SKM-1 treated with dmso at 0.1 percent for 144 hours (cell line): ENCODE measurements around the gene ATG7.
"Not testable (repeated sequence)": the region's sequence is repeated elsewhere in the genome, so short reads cannot be mapped to it uniquely, and the experiment has no call there.

Experiments used
- DNase-seq: peaks from one replicate; lab custom pipeline; 2025; ENCODE audit not compliant: unreplicated experiment; lab: John Stamatoyannopoulos, UW

ATG7 gene

DNA sequence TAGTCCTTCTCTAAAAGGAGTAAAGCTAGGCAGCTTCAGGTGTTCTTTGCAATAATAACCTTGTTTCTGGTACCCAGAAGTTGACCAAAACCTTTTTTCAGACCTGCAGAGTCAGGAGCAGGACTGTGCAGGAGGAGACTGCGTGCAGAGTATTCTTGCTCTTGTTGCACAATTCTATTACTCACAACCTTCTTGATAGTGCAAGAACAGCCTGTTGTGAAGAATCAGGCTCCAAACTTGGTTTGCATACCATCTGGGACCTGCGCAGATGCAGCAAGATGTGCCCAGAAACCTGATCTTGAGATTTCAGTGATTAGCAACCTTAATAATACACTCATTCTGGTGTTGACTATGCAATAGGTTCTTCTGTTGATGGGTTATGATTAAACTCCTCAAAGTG, 111.9 kb downstream of the ATG7 start:
- DNase-seq, result no peak

GRCh38 chr3:11385326-11385725, 113.1 kb downstream of the ATG7 start:
- no peak for DNase-seq

DNA sequence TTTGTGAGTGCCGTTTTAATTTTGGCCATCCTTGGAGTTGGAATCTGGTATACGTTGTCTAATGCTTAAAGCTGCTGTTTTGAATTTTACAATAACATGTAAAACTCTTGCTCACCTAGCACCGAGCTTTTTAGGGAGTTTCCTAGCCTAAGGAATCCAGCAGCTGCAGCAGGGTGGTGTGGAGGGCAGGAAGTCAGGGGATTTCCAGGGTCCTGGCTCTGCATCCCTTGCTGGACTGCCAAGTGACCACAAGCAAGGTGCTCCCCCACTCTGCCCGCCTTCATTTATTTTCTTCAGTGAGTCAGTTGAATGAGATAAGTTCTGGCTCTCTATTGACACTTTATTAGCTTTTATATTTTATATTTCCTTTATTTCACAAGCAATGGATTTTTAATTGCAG, 113.7 kb downstream of the ATG7 start:
- DNase-seq, result no peak

- no peak for DNase-seq
These were observed 114.4 kb downstream of the ATG7 start for GRCh38 chr3:11386465-11387113.

DNA sequence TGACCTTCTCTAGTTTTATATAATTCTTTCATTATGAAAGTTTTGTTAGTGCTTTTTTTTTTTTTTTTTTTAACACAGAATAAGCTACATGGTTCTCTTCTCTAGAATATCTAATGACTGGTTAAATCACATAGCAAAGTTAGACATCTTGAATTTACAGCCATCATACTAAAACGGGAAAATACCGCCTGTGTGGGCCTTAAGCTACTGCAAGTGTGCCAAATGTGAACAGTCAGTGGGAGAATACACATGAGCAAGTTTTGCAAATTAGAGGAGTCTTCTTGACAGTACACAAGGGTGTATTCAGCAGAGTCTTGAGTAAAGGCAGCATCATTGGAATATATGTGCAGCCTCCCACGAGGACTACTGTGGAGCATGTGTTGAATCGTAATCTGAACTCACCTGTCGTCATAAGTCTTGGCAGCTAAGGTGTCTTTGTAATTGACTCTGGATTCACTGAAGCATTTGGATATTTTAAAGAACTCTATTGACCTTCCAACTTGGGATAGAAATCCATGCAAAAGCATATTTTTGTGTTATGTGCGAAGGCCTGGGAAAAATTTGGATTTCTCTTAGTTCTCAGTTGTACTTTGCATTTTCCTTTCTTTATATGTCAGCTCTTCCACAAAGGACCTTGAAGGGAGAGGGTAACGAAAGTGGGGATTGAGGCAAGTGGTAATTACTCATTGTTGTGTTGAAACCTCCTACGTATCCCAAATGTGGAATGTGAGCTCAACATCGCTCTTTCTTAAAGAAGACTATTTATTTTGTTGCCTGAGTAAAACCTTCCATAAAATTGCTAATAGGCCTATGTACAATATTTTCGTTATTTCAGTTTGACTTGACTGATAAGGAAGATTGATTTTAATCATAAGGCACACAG, 117.4 kb downstream of the ATG7 start:
- DNase-seq, result no peak

DNA sequence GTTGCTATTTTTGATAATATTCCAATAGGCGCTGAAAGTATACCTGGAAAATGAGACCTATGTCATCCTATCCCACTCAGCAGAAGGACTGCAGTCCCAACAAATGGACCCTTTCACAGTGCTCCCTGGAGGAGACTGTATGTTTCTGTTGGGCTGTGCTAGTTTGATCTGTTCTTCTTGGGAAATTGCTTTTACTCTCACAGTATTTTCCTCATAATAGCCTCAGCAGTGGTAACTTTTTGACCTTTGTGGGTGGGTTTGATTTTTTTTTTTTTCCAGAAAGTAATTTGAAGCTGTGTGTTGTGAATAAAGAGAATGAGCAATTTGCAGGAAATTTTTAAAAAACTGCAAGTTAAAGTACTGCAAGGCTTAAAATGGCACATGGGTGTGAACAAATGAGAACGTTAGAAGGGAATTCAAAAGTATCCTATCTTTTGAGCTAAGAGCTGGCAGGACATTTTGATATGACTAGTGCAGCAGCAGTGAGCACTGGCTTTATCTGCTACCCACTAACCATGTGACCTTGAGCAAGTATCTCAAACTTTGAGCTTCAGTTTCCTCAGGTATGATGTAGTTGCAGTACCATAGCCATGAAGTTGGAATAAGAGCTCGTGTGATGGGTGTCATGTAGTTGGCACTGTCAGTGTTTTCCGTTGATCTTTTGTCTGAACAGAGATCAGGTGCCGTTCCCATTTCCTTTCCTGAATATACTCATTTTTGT, 118.4 kb downstream of the ATG7 start:
- no peak for DNase-seq

- no peak for DNase-seq
These were observed 119.1 kb downstream of the ATG7 start for GRCh38 chr3:11391174-11391879.

GRCh38 chr3:11392014-11392859, 120.0 kb downstream of the ATG7 start:
- DNase-seq, result no peak

DNA sequence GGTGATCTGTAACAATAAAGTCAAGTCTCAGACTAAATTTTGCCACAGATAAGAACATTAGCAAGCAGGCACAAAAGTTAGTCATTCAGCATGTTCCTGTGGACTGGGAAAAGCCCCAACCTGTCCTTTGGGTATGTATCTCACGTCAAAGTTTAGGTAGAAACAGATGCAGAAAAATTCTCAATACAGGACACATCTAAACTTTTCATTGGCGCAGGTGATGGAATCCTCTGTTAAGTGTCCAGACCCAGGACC, 120.6 kb downstream of the ATG7 start:
- no peak for DNase-seq

- no peak for DNase-seq
These were observed 121.2 kb downstream of the ATG7 start for GRCh38 chr3:11393401-11393800.

DNA sequence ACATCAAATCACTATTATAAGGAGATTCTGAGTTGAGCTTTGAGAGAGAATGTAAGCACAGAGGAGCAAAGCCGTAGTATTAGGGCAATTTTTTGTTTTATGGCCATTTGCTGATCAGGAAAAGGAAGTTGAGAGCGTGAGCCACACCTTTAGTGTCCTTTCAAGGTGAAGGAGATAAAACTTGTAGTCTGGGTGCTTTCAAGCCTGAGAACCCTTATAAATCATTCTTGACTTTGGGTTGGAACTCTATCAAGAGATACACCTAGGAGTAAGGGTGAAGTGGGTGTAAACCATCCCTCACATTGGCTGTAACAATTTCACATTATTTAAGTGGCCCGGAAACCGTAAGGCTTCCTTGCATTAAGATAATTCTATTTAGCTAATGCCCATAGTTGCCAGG, 122.2 kb downstream of the ATG7 start:
- DNase-seq, result no peak

DNA sequence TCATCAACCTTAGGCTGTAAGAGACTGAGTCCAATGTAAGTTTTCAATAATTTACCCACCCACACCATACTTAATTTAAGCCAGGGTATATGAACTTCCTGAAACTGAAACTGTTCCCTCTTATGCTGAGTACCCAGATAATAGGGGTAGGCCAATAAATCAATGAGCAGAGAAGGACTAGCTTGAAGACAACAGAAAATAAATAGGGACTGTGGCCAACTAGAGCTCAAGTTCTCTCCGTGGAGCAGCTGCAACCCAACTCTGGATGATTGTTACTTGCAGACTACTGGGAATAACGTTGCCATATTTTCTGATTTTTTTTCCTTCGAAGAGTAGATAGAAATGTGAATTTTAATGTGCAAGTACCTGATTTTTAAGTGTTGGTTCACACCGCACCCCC, 128.0 kb downstream of the ATG7 start:
- no peak for DNase-seq

GRCh38 chr3:11401434-11401833, 129.2 kb downstream of the ATG7 start:
- no peak for DNase-seq

DNA sequence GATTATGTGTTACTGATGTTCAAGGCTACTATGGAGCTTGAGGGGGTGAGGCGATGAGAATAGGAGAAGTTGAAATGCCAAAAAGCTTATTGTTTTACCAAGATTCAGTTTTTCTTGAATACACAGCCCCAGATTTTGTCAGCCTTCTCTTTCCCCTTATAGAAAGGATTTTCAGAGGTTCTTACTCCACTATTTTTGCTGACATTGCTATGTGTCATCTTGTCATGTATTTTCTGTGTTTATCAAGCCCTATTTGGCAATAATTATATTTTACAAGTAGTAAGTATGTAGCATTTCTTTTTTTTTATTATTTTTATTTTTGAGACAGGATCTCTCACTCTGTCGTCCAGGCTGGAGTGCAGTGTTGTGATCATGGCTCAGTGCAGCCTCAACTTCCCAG, 133.1 kb downstream of the ATG7 start:
- no peak for DNase-seq

DNA sequence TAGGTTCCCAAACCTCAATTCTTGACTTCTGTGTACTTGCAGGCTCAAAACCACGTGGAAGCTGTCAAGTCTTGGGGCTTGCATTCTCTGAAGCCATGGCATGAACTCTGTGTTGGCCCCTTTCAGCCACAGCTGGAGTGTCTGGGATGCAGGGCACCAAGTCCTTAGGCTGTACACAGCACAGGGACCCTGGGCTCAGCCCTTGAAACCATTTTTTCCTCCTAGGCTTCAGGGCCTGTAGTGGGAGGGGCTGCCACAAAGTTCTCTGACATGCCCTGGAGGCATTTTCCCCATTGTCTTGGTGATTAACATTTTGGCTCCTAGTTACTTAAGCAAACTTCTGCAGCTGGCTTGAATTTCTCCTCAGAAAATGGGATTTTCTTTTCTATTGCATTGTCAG, 135.4 kb downstream of the ATG7 start:
- no peak for DNase-seq

- DNase-seq, result not testable (repeated sequence)
These were observed 136.2 kb downstream of the ATG7 start for GRCh38 chr3:11408324-11408859.

- no peak for DNase-seq
These were observed 138.4 kb downstream of the ATG7 start for GRCh38 chr3:11410564-11410963.

GRCh38 chr3:11411956-11412355, 139.8 kb downstream of the ATG7 start:
- no peak for DNase-seq

DNA sequence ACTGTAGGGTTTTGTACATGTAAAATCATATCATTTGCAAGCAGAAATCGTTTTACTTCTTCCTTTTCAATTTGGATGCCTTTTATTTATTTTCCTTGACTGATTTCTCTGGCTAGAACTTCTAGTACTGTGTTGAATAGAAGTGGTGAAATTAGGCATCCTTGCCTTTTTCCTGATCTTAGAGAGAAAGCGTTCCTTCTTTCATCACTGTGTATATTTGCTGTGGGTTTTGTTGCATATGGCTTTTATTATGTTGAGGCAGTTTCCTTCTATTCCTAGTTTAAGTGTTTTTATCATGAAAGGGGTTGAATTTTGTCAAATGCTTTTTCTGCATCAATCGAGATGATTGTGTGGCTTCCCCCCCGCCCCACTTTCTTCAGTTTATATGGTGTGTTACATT, 140.9 kb downstream of the ATG7 start:
- no peak for DNase-seq

DNA sequence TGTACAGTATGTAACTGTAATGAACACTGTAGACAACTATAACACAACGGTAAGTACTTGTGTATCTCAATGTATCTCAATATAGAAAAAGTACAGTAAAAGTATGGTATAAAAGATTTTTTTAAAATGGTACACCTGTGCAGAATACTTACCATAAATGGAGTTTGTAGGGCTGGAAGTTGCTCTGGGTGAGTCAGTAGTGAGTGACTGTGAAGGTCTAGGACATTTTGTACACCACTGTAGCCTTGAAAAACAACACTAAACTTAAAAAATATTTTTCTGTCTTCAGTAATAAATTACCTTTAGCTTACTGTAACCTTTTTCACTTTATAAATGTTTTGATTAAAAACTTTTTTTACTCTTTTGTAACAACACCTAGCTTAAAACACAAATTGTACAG, 142.9 kb downstream of the ATG7 start:
- DNase-seq, result no peak
